Measurements from ENCODE around the gene BCL11B.

Gene BCL11B

GRCh38 chr14:99286761-99287160 lies 14.8 kb upstream of the BCL11B start:
- no peak for DNase-seq (ENCODE audit: low read depth in 2 of 2)

- DNase-seq (ENCODE audit: low read depth in 2 of 2), result no peak
Measured at GRCh38 chr14:99284254-99285004, 12.4 kb upstream of the BCL11B start.

GRCh38 chr14:99282261-99283050 lies 10.5 kb upstream of the BCL11B start:
- no peak for DNase-seq (ENCODE audit: low read depth in 2 of 2)

- no peak for DNase-seq (ENCODE audit: low read depth in 2 of 2)
Measured at GRCh38 chr14:99281396-99281795, 9.4 kb upstream of the BCL11B start.

- no peak for DNase-seq (ENCODE audit: low read depth in 2 of 2)
Measured at GRCh38 chr14:99280852-99281251, 8.9 kb upstream of the BCL11B start.

GRCh38 chr14:99280066-99280731 lies 8.2 kb upstream of the BCL11B start:
- DNase-seq (ENCODE audit: low read depth in 2 of 2), result no peak

- no peak for DNase-seq (ENCODE audit: low read depth in 2 of 2)
Measured at GRCh38 chr14:99278836-99279235, 6.8 kb upstream of the BCL11B start.

GRCh38 chr14:99277530-99277929 lies 5.5 kb upstream of the BCL11B start:
- DNase-seq (ENCODE audit: low read depth in 2 of 2), result no peak

GRCh38 chr14:99276482-99276881 lies 4.5 kb upstream of the BCL11B start:
- DNase-seq (ENCODE audit: low read depth in 2 of 2), result no peak

- no peak for DNase-seq (ENCODE audit: low read depth in 2 of 2)
Measured at GRCh38 chr14:99275222-99275584, 3.2 kb upstream of the BCL11B start.

GRCh38 chr14:99274346-99275221 lies 2.6 kb upstream of the BCL11B start:
- DNase-seq (ENCODE audit: low read depth in 2 of 2), result no peak

GRCh38 chr14:99273766-99274345 lies 1.9 kb upstream of the BCL11B start:
- no peak for DNase-seq (ENCODE audit: low read depth in 2 of 2)

- DNase-seq (ENCODE audit: low read depth in 2 of 2), result no peak
Measured at GRCh38 chr14:99272899-99273765, 1.1 kb upstream of the BCL11B start.

GRCh38 chr14:99272632-99272898 lies 568 bp upstream of the BCL11B start:
- DNase-seq (ENCODE audit: low read depth in 2 of 2), result no peak

GRCh38 chr14:99271221-99271941 lies 616 bp downstream of the BCL11B start:
- DNase-seq (ENCODE audit: low read depth in 2 of 2), result no peak

GRCh38 chr14:99270458-99271220 lies 1.4 kb downstream of the BCL11B start:
- no peak for DNase-seq (ENCODE audit: low read depth in 2 of 2)

- no peak for DNase-seq (ENCODE audit: low read depth in 2 of 2)
Measured at GRCh38 chr14:99268810-99269707, 2.9 kb downstream of the BCL11B start.

Data from stimulated activated CD4-positive, alpha-beta T cell treated with anti-CD3 and anti-CD28 coated beads, Interleukin-1b, Interleukin-23, amount 100 ng/mL, for 1 hour (primary cell).